Activated T-helper 1 cell treated with anti-CD3 and anti-CD28 coated beads, Interleukin-12 subunit alpha, Interleukin-12 subunit beta, Interleukin-2, Interleukin-4 antibody, amounts not matched to agents 30 ng/mL and 10 ng/mL and 1 ng/mL, durations not matched to agents 14 hours and 24 hours and 36 hours (primary cell): Measurements from ENCODE around the gene KCND3. TPM values are rescaled to one million over a fixed set of nuclear protein-coding genes. Genes with fewer than 3 reads are reported as not detected.
"Not testable (repeated sequence)": the region's sequence is repeated elsewhere in the genome, so short reads cannot be mapped to it uniquely, and the experiment has no call there.

Experiments used
- DNase-seq: peaks from one replicate; pipeline ENCODE4 v3.0.0; 2021; ENCODE audit warnings: low spot score
- H3K27ac Mint-ChIP-seq: one replicate; pipeline ENCODE4 v1.8.0; 2021; ENCODE audit warnings: mild to moderate bottlenecking, mixed read lengths
- H3K27me3 Mint-ChIP-seq: one replicate; pipeline ENCODE4 v1.8.0; 2022; ENCODE audit warnings: mild to moderate bottlenecking, moderate library complexity, mixed read lengths; ENCODE audit not compliant: insufficient read depth
- H3K36me3 Mint-ChIP-seq: one replicate; pipeline ENCODE4 v1.8.0; 2021; ENCODE audit warnings: low read depth, mixed read lengths
- H3K4me1 Mint-ChIP-seq: one replicate; pipeline ENCODE4 v1.8.0; 2021; ENCODE audit warnings: low read depth, mixed read lengths
- H3K4me3 Mint-ChIP-seq: one replicate; pipeline ENCODE4 v1.8.0; 2021; ENCODE audit warnings: mild to moderate bottlenecking, moderate library complexity, mixed read lengths
- H3K9me3 Mint-ChIP-seq: one replicate; pipeline ENCODE4 v1.8.0; 2021; ENCODE audit warnings: mixed read lengths
- intact Hi-C: fragments of 100-400 bp; cut with micrococcal nuclease; formaldehyde crosslinking; loops from one replicate; pipeline ENCODE4 v1.15.1; 2024
- total RNA-seq: library from RNA; stranded (reverse); gene quantifications from 2 replicates; pipeline ENCODE4 v1.2.3, GENCODE V29; 2022

The KCND3 gene
- total RNA-seq, 1 donor from 2014 or later: not detected

GRCh38 chr1:111749628-111750027, 239.8 kb downstream of the KCND3 start:
- intact Hi-C loops: no loop called here
- DNase-seq: no peak
- Mint-ChIP-seq H3K4me1 (peaks cover 16% of the 10 kb centered on the region), H3K27ac (no peak overlapping the region), H3K27me3 (peaks cover 18% of the 10 kb centered on the region), H3K36me3 (no peaks in the 10 kb centered on the region), H3K4me3 (no peak overlapping the region), H3K9me3 (no peaks in the 10 kb centered on the region)

- H3K36me3 Mint-ChIP-seq: no peaks in the 10 kb centered on the region
- DNase-seq: no peak
- no peak overlapping the region for H3K27ac Mint-ChIP-seq
- intact Hi-C loops: loop anchor here (1.0 kb wide), 4 partner anchors 9 to 267 kb away; partner anchors contain the start of gene INKA2
- no peak overlapping the region for H3K4me3 Mint-ChIP-seq
- H3K4me1 Mint-ChIP-seq: peaks cover 14% of the 10 kb centered on the region
- H3K27me3 Mint-ChIP-seq: peaks cover 23% of the 10 kb centered on the region
- no peaks in the 10 kb centered on the region for H3K9me3 Mint-ChIP-seq
These were observed 241.5 kb downstream of the KCND3 start for GRCh38 chr1:111747947-111748346.

DNA sequence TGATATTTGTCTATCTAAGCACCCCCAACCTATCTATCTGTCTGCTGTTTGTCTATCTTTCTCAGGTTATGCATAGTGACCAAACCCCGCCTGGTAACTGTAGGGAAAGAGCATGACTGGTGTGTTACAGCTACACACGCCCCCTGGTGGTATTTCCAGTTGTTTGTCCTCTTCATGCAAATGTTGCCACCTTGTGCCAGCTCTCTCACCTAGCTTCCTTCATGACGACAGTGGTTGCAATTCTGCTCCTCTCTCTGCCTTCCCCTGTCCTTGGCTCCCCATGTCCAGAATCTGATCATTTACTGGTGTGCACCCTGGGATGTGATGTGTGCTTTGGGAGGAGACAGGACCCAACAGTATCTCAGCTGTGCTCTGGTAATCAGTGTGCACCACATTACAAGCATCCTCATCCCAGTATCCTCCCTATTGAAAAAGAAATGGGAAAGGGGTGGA, 242.2 kb downstream of the KCND3 start:
- H3K4me1 Mint-ChIP-seq: peaks cover 14% of the 10 kb centered on the region
- intact Hi-C loops: loop anchor here (1.0 kb wide), 4 partner anchors 8 to 266 kb away; partner anchors contain the start of gene INKA2
- H3K27ac Mint-ChIP-seq: no peak overlapping the region
- no peak overlapping the region for H3K4me3 Mint-ChIP-seq
- DNase-seq: peak; percentile 70
- H3K36me3 Mint-ChIP-seq: no peaks in the 10 kb centered on the region
- peaks cover 28% of the 10 kb centered on the region for H3K27me3 Mint-ChIP-seq
- no peaks in the 10 kb centered on the region for H3K9me3 Mint-ChIP-seq

DNA sequence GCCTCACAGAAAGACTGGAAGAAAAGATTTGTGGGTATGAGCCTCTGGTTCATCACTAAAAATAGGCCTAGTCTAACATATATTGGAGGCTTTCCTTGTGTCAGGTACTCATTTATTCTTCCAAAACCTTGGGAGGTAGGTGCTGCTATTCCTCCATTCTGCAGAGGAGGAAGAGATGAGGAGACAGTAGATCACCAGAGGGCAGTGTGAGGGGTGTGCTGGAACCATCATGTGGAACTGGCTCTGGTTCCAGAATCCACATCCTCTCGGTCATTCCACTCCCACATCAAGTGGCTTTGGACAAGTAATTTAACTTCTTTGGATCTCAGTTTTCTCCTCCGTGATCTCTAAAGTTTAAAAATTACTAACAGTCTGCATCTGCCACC, 242.9 kb downstream of the KCND3 start:
- no peaks in the 10 kb centered on the region for H3K36me3 Mint-ChIP-seq
- DNase-seq: no peak
- no peak overlapping the region for H3K27ac Mint-ChIP-seq
- H3K4me1 Mint-ChIP-seq: peaks cover 9% of the 10 kb centered on the region
- peaks cover 31% of the 10 kb centered on the region for H3K27me3 Mint-ChIP-seq
- H3K4me3 Mint-ChIP-seq: no peak overlapping the region
- intact Hi-C loops: no loop called here
- H3K9me3 Mint-ChIP-seq: no peaks in the 10 kb centered on the region

- Mint-ChIP-seq H3K9me3 (no peaks in the 10 kb centered on the region), H3K27ac (no peak overlapping the region), H3K27me3 (peaks cover 34% of the 10 kb centered on the region), H3K4me1 (peaks cover 9% of the 10 kb centered on the region), H3K36me3 (no peaks in the 10 kb centered on the region), H3K4me3 (no peak overlapping the region)
- no peak for DNase-seq
- intact Hi-C loops: no loop called here
These were observed 243.5 kb downstream of the KCND3 start for GRCh38 chr1:111745675-111746613.

GRCh38 chr1:111743679-111744101, 245.8 kb downstream of the KCND3 start:
- intact Hi-C loops: no loop called here
- H3K36me3 Mint-ChIP-seq: no peaks in the 10 kb centered on the region
- H3K27ac Mint-ChIP-seq: no peak overlapping the region
- peaks cover 16% of the 10 kb centered on the region for H3K4me1 Mint-ChIP-seq
- no peak overlapping the region for H3K4me3 Mint-ChIP-seq
- no peaks in the 10 kb centered on the region for H3K9me3 Mint-ChIP-seq
- H3K27me3 Mint-ChIP-seq: peaks cover 41% of the 10 kb centered on the region
- no peak for DNase-seq

DNA sequence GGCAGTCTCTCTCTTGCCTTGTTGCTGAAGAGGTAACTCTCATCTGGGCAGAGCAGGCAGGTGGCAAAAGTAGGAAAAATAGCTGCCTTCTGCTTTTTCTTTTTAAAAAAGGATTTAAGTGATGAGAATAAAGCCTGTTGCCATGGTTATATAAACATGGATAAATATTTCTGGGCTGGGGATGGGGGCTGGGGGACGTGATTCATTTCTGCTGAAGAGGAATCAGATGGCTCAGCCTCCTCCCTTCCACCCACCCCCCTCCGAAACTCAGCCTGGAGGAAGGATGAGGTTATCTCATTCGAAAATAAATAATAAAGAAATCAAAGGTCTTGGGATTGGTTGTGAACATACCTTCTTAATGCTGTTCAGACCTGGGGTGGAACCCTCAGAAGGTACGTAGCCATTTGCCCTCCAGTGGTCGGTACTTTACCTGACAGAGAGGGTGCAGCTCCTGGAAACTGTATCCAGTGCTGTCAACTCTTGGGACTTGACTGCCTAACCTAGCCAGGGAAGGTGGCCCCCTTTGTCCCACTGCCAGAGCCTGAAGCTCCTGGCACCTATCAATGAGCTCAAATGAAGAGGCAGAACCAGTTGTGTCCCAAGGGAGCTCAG, 246.4 kb downstream of the KCND3 start:
- H3K4me1 Mint-ChIP-seq: peaks cover 18% of the 10 kb centered on the region
- H3K4me3 Mint-ChIP-seq: no peak overlapping the region
- no peak overlapping the region for H3K27ac Mint-ChIP-seq
- intact Hi-C loops: no loop called here
- DNase-seq: no peak
- H3K36me3 Mint-ChIP-seq: no peaks in the 10 kb centered on the region
- H3K27me3 Mint-ChIP-seq: peaks cover 41% of the 10 kb centered on the region
- H3K9me3 Mint-ChIP-seq: no peaks in the 10 kb centered on the region

GRCh38 chr1:111742292-111742691, 247.2 kb downstream of the KCND3 start:
- Mint-ChIP-seq H3K27me3 (peaks cover 40% of the 10 kb centered on the region), H3K4me1 (peaks cover 21% of the 10 kb centered on the region)
- H3K9me3 Mint-ChIP-seq, H3K27ac Mint-ChIP-seq, DNase-seq, H3K36me3 Mint-ChIP-seq, H3K4me3 Mint-ChIP-seq, intact Hi-C loops: not testable (repeated sequence)

DNA sequence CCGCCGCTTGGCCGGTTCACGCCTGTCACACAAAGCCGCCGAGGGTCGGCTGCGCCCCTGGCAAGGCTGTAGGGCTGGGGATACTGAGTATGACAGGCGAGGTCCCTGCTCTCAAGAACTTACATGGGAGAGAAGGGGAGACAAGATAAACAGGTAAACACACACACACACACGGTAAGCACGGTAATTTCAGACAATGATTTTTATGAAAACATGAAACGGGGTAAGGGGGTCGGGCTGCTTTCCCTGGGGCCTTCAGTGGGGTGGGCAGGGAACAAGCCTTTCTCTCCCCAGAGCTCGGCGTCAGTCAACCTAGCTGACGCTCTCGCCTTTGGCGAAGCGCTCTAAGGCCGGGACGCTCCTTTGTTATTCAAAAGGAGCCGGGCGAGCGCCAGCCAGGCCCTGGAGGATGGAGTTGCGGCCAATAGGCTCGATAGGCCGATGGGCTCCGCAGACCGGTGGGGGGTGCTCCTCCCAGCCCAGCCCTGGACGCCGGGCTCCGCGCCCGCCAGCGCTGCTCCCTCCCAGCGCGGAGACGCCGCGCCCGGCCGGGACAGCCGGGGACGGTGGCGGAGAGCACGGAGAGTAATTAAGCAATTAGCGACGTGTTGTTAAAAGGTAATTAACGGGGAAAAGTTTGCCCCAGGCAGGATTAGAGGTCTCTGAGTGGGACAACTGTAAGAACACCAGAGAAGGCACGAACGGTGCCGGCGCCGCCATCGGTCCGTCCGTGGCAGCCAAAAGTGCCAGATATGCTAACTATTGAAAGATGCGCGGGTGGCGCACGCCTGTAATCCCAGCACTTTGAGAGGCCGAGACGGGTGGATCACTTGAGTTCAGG, 249.3 kb downstream of the KCND3 start:
- Mint-ChIP-seq H3K4me3 (peak overlapping the region; percentile 91), H3K27ac (peak overlapping the region; percentile 38), H3K9me3 (no peaks in the 10 kb centered on the region), H3K4me1 (peaks cover 17% of the 10 kb centered on the region), H3K36me3 (no peaks in the 10 kb centered on the region), H3K27me3 (peaks cover 45% of the 10 kb centered on the region)
- intact Hi-C loops: loop anchor here (1.0 to 5.0 kb wide), 5 partner anchors 7 to 233 kb away; partner anchors contain the start of gene DDX20
- DNase-seq: no peak

DNA sequence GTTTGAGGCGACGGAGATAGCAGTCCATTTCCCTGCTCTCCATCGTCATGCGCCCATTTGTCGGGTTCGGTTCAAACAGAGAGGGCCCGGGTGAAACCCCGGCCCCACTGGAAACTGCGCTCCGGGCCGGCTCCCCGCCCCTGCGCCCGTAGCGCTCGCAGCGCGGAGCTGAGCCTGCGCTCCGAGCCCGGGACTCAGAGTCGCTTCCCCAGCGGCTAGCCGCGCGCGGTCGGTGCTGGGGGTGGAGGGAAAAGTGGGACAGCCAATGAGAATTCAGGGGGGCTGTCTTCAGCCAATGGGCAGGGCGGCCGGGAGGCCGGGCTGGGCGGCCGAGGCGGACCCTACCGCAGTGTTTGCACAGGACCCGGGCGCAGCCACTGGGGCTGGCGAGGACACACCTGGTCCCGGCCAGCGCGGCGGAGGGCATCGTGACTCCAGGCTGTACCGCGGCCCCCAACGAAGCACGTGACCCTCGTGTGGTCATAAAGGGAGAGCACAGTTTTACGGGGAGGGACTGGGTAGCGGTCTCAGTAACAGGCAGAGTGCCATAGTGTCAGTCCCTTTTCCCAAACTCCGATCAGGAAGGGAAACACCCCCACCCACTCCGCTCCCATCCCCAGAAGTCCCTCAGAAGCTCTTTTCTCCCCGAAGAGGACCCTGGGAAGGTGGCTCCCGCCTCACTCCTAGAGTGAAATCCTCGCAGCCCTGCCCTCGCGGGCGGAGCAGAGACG, 250.1 kb downstream of the KCND3 start, which contains the start of gene INKA2:
INKA2 (minus strand) TSS at position 202 of the 731 bp plus-strand sequence; CDS start at position 49, 153 bp downstream.
- peak; percentile 78 for DNase-seq
- no peaks in the 10 kb centered on the region for H3K9me3 Mint-ChIP-seq
- no peaks in the 10 kb centered on the region for H3K36me3 Mint-ChIP-seq
- peaks cover 17% of the 10 kb centered on the region for H3K4me1 Mint-ChIP-seq
- peaks cover 43% of the 10 kb centered on the region for H3K27me3 Mint-ChIP-seq
- intact Hi-C loops: loop anchor here (1.0 to 5.0 kb wide), 5 partner anchors 8 to 233 kb away; partner anchors contain the start of gene DDX20
- H3K27ac Mint-ChIP-seq: peak within 1 kb of the TSS; percentile 70
- H3K4me3 Mint-ChIP-seq: peak within 1 kb of the TSS; percentile 91

DNA sequence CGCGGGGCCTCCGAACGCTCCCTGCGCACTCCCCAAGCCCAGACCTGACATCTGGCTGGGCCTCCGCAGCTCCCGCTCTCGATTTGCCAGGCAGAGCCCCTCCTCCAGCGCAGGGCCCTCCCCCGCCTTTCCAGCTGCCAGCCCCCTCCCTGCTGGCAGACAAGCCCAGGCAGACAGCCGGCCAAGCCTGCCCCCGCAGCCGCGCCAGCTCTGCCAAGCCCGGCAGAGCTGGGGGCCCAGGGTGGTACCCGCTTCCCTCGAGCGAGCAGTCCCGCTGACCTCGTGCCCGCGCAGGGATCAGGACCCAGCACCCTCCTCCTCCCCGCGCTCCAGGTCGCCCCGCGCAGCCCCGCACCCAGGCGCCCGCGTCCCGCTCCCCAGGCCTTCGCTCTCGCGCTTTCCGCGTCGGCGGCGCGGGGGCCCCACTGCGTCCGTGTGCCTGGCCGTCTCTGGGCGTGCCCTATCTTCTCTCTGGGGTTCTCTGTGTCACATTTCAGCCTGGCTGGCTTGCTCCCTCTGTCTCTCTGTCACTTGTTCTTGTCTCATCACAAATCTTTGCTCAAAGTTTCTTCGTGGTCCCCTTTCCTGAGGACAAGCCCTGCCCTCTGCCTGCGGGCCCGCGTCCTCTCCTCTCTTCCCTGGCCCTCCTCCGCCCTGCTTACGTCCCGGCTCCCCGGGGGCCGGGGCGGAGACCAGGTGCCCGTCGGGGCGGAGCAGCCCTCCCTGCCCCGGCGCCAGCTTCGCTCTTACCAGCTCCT, 250.9 kb downstream of the KCND3 start:
- Mint-ChIP-seq H3K36me3 (no peaks in the 10 kb centered on the region), H3K27me3 (peaks cover 43% of the 10 kb centered on the region), H3K27ac (peak overlapping the region; percentile 70), H3K9me3 (no peaks in the 10 kb centered on the region), H3K4me3 (peak overlapping the region; percentile 91), H3K4me1 (peaks cover 17% of the 10 kb centered on the region)
- peak; percentile 16 for DNase-seq
- intact Hi-C loops: loop anchor here (1.0 to 5.0 kb wide), 5 partner anchors 9 to 232 kb away; partner anchors contain the start of gene DDX20
